Lower leg skin (tissue), 3 donors: ENCODE data around the gene TFF1.

Experiments
- POLR2A ChIP-seq, 2 donors: fragments of 450-650 bp; IDR thresholded peaks; one replicate each; pipeline ENCODE4 v1.6.1; 2016 to 2017; ENCODE audit warnings: antibody characterized with exemption in 2 of 2, mild to moderate bottlenecking in 1 of 2, moderate library complexity in 1 of 2
- TF ChIP-seq, protein P1 (sequence below), 3 donors: fragments of 450-650 bp; IDR thresholded peaks; one replicate each; pipeline ENCODE4 v1.5.1; 2016; ENCODE audit warnings: antibody characterized with exemption in 3 of 3, mild to moderate bottlenecking in 3 of 3, moderate library complexity in 2 of 3

DNA sequence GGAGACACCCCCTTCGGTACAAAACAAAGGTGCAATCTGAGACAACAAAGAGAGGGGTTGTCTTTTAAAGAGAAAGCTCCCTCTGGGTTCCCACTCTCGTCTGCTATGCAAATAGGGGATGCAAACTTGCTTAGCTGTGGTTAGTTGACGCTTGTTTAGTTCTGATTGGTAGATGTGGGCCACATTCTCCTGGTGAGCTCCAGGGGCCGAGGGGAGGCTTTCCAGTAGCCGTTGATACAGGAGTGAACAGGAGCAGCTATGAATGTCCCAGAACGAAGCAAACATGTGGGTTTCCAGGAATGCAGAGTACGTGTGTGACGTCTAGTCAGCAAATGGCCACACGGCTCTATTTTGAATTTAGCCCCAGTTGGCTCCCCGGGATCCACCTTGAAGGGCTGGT lies 30.3 kb downstream of the TFF1 start:
- TF ChIP-seq POLR2A (IDR thresholded peaks at IDR 0.05) = no peak
- TF ChIP-seq, protein P1, sequence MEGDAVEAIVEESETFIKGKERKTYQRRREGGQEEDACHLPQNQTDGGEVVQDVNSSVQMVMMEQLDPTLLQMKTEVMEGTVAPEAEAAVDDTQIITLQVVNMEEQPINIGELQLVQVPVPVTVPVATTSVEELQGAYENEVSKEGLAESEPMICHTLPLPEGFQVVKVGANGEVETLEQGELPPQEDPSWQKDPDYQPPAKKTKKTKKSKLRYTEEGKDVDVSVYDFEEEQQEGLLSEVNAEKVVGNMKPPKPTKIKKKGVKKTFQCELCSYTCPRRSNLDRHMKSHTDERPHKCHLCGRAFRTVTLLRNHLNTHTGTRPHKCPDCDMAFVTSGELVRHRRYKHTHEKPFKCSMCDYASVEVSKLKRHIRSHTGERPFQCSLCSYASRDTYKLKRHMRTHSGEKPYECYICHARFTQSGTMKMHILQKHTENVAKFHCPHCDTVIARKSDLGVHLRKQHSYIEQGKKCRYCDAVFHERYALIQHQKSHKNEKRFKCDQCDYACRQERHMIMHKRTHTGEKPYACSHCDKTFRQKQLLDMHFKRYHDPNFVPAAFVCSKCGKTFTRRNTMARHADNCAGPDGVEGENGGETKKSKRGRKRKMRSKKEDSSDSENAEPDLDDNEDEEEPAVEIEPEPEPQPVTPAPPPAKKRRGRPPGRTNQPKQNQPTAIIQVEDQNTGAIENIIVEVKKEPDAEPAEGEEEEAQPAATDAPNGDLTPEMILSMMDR (IDR thresholded peaks at IDR 0.05) = no peak
